Upper lobe of left lung (tissue), 6 donors: Measurements from ENCODE around the gene NHLRC3. TPM values are rescaled to one million over a fixed set of nuclear protein-coding genes. Genes with fewer than 3 reads are reported as not detected.

ENCODE experiments used
- ATAC-seq, 2 donors: fragments of 200-7000 bp; cut with Tn5 transposase; one replicate each; pipeline ENCODE4 v1.9.1; 2022; ENCODE audit warnings: mild to moderate bottlenecking in 2 of 2, moderate library complexity in 2 of 2; ENCODE audit not compliant: low FRiP score in 2 of 2
- DNase-seq, 2 donors: peaks; one replicate each; pipeline ENCODE4 v3.0.0-alpha.2; 2019 to 2020
- H3K27ac ChIP-seq, 4 donors: fragments of 200-600 bp; sonication (generic); one replicate each; pipeline ENCODE4 v1.5.1; 2016 to 2019
- H3K27me3 ChIP-seq, 4 donors: fragments of 200-600 bp; sonication (generic); one replicate each; pipeline ENCODE4 v1.5.1; 2017 to 2019
- H3K36me3 ChIP-seq, 4 donors: fragments of 200-600 bp; sonication (generic); one replicate each; pipeline ENCODE4 v1.5.1; 2016 to 2019
- H3K4me1 ChIP-seq, 4 donors: fragments of 200-600 bp; sonication (generic); one replicate each; pipeline ENCODE4 v1.5.1; 2018 to 2019
- H3K4me3 ChIP-seq, 4 donors: fragments of 200-600 bp; sonication (generic); one replicate each; pipeline ENCODE4 v1.5.1; 2017 to 2019; ENCODE audit warnings: mild to moderate bottlenecking in 2 of 4, moderate library complexity in 1 of 4
- H3K9me3 ChIP-seq, 4 donors: fragments of 200-600 bp; sonication (generic); one replicate each; pipeline ENCODE4 v1.5.1; 2018 to 2019
- EP300 ChIP-seq, 4 donors: sonication (generic); formaldehyde crosslinking; IDR thresholded peaks; one replicate each; pipeline ENCODE4 v1.5.1; 2017; ENCODE audit warnings: antibody characterized with exemption in 4 of 4, control low read depth in 2 of 4
- POLR2A ChIP-seq, 4 donors: fragments of 450-650 bp; IDR thresholded peaks; one replicate each; pipeline ENCODE4 v1.5.1; 2016 to 2017; ENCODE audit warnings: antibody characterized with exemption in 4 of 4, mild to moderate bottlenecking in 2 of 4
- POLR2AphosphoS5 ChIP-seq, 2 donors: sonication (generic); formaldehyde crosslinking; IDR thresholded peaks; one replicate each; pipeline ENCODE4 v1.5.1; 2017; ENCODE audit warnings: antibody characterized with exemption in 2 of 2
- total RNA-seq, 6 donors: library from RNA; depleted of rRNA in 4 of 6; stranded (reverse); fragments of >200 nt in 4 of 6; gene quantifications; one replicate each; pipeline versions ENCODE4 v1.1.0 to v1.2.1, GENCODE V29; 2016 to 2021
- TF ChIP-seq, protein P1 (sequence below), 6 experiments: fragments of 450-650 bp in 4 of 6; fragments of 200-600 bp in 2 of 6; sonication (generic) in 2 of 6; IDR thresholded peaks; one replicate each; pipeline ENCODE4 v1.5.1; 2016 to 2019; ENCODE audit warnings: antibody characterized with exemption in 6 of 6
- donor health status: DM: no; HTN: no; CAD: no; lungs with moderate emphysema.
- donor health status: DM: no; HTN: yes; CAD: no; lungs with severe emphysema.

NHLRC3 gene
- total RNA-seq, 6 donors from 2014 or later: 19.5 to 35.6 (median 30.1) TPM

DNA sequence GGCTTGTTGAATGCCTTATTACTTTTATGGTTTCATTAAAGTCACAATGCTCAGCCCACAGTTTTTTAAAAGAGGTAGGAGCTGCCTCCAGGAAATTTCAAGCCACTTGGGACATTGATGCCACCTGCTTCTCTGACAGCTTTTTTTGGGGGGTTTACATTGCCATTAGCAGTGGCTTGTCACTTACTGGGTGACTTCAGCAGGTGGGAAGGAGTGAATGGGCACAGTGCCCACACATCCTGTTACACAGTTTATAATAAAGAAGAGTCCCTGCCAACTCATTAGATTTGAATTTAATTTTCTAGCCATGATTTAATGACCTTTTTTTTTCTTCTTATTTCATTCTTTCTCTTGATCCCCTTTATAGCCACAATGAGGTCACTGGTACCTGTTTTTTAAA lies 61.0 kb downstream of the NHLRC3 start:
- TF ChIP-seq POLR2AphosphoS5 (IDR thresholded peaks at IDR 0.05): no peak
- TF ChIP-seq, protein P1, sequence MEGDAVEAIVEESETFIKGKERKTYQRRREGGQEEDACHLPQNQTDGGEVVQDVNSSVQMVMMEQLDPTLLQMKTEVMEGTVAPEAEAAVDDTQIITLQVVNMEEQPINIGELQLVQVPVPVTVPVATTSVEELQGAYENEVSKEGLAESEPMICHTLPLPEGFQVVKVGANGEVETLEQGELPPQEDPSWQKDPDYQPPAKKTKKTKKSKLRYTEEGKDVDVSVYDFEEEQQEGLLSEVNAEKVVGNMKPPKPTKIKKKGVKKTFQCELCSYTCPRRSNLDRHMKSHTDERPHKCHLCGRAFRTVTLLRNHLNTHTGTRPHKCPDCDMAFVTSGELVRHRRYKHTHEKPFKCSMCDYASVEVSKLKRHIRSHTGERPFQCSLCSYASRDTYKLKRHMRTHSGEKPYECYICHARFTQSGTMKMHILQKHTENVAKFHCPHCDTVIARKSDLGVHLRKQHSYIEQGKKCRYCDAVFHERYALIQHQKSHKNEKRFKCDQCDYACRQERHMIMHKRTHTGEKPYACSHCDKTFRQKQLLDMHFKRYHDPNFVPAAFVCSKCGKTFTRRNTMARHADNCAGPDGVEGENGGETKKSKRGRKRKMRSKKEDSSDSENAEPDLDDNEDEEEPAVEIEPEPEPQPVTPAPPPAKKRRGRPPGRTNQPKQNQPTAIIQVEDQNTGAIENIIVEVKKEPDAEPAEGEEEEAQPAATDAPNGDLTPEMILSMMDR (IDR thresholded peaks at IDR 0.05): no peak
- no peak for TF ChIP-seq POLR2A (IDR thresholded peaks at IDR 0.05)
- no peak for TF ChIP-seq EP300 (IDR thresholded peaks at IDR 0.05)

More for the DNA sequence above, 61.0 kb downstream of the NHLRC3 start:
- Histone ChIP-seq H3K4me1 (no peaks in the 10 kb centered on the region), H3K27me3 (no peaks in the 10 kb centered on the region), H3K4me3 (no peak overlapping the region), H3K9me3 (no peaks in the 10 kb centered on the region), H3K36me3 (no peaks in the 10 kb centered on the region), H3K27ac (no peak overlapping the region)
- ATAC-seq: no peak
- DNase-seq: no peak

Other genes with a start within 250 kb of the NHLRC3 start
- 10 to 100 TPM in 1 of 6 donors, 1 to 10 TPM in 4, under 1 TPM in 1; 0.14 to 10.8 (median 1.6) TPM for gene STOML3, start 47.6 kb upstream of the NHLRC3 start, total RNA-seq
- 10 to 100 TPM; 10.5 to 59.5 (median 28.4) TPM for gene PROSER1, start 367 bp upstream of the NHLRC3 start, total RNA-seq